K562 (cell line): ENCODE data around the gene SLC35A4. TPM values are rescaled to one million over a fixed set of nuclear protein-coding genes. Genes with fewer than 3 reads are reported as not detected.

Experiments used
- ATF1 ChIP-seq, 2 experiments: fragments of 450-650 bp in 1 of 2; IDR thresholded peaks; 2 replicates each; pipeline ENCODE4 v1.6.1; 2016; ENCODE audit warnings: missing compliant biosample characterization in 1 of 2, missing genetic modification characterization in 1 of 2
- CBFB ChIP-seq: sonication (generic); formaldehyde crosslinking; IDR thresholded peaks from 2 replicates; pipeline ENCODE4 v1.4.0; 2020; ENCODE audit warnings: mild to moderate bottlenecking, missing genetic modification reagents
- HNRNPH1 ChIP-seq: fragments of 200-400 bp; formaldehyde crosslinking; optimal IDR thresholded peaks from 2 replicates; pipeline ENCODE3; 2017; ENCODE audit warnings: low read depth, mild to moderate bottlenecking, low read length, moderate library complexity
- IFI16 ChIP-seq: fragments of 250-450 bp; sonication (Bioruptor Pico); IDR thresholded peaks from 2 replicates; pipeline ENCODE4 v2.1.2; 2022; ENCODE audit warnings: mild to moderate bottlenecking, inconsistent platforms
- MEIS2 ChIP-seq: fragments of 450-650 bp; IDR thresholded peaks from 2 replicates; pipeline ENCODE4 v1.6.1; 2014; ENCODE audit warnings: mild to moderate bottlenecking; ENCODE audit not compliant: partially characterized antibody
- NR2C2 ChIP-seq, 2 experiments: fragments of 200-800 bp in 1 of 2; sonication (Bioruptor generic) in 1 of 2; sonication (generic) in 1 of 2; formaldehyde crosslinking in 1 of 2; IDR thresholded peaks; 2 replicates each; pipeline versions ENCODE4 v1.6.1 to v1.8.0; 2016 to 2022; ENCODE audit warnings: mild to moderate bottlenecking in 1 of 2, missing compliant biosample characterization in 1 of 2, missing genetic modification characterization in 1 of 2, missing genetic modification reagents in 1 of 2
- ZNF143 ChIP-seq: sonication (generic); formaldehyde crosslinking; IDR thresholded peaks from 2 replicates; pipeline ENCODE4 v1.9.0; 2022; ENCODE audit warnings: mild to moderate bottlenecking, missing genetic modification reagents
- polyA plus RNA-seq, 8 experiments: library from polyadenylated mRNA; depleted of rRNA in 4 of 8; stranded (reverse) in 5 of 8; unstranded in 3 of 8; fragments of >200 nt; fragmentation: Nextera tagmentation in 2 of 8; fragmentation: Illumina TruSeq in 1 of 8; extraction: Ambion mirVana in 2 of 8; extraction: Trizol in 1 of 8; gene quantifications; 2 replicates each; pipeline versions ENCODE4 v1.2.1 to v1.2.3, GENCODE V29; 2011 to 2014; ENCODE audit warnings: inconsistent platforms in 1 of 8, missing spikeins in 1 of 8
- total RNA-seq, 7 experiments: library from RNA; depleted of rRNA in 6 of 7; stranded (reverse); fragments of >200 nt in 6 of 7; fragmentation: Illumina TruSeq in 2 of 7; extraction: Trizol in 2 of 7; gene quantifications; 2 replicates each; pipeline versions ENCODE4 v1.2.1 to v1.2.3, GENCODE V29; 2011 to 2021; ENCODE audit warnings: low replicate concordance in 1 of 7
- TF ChIP-seq, protein P1 (sequence below): fragments of 200-600 bp; sonication (generic); IDR thresholded peaks from one replicate; pipeline ENCODE4 v1.6.1; 2012; ENCODE audit warnings: mild to moderate bottlenecking, low read depth, low read length, inconsistent platforms
- TF ChIP-seq, protein P2 (sequence below), 3 experiments: fragments of 200-800 bp in 1 of 3; sonication (Bioruptor generic) in 1 of 3; sonication (generic) in 1 of 3; formaldehyde crosslinking in 1 of 3; IDR thresholded peaks; 2 replicates each; pipeline versions ENCODE4 v1.6.1 to v1.8.0; 2016 to 2022; ENCODE audit warnings: mild to moderate bottlenecking in 2 of 3, missing compliant biosample characterization in 2 of 3, missing genetic modification characterization in 2 of 3, missing genetic modification reagents in 1 of 3

SLC35A4 gene
- total and polyA plus RNA-seq, 9 of the 15 experiments (the other 6 are each of a cell fraction or from before 2014, with no cell fraction given), result 21.8 to 171 (median 42.5) TPM

DNA sequence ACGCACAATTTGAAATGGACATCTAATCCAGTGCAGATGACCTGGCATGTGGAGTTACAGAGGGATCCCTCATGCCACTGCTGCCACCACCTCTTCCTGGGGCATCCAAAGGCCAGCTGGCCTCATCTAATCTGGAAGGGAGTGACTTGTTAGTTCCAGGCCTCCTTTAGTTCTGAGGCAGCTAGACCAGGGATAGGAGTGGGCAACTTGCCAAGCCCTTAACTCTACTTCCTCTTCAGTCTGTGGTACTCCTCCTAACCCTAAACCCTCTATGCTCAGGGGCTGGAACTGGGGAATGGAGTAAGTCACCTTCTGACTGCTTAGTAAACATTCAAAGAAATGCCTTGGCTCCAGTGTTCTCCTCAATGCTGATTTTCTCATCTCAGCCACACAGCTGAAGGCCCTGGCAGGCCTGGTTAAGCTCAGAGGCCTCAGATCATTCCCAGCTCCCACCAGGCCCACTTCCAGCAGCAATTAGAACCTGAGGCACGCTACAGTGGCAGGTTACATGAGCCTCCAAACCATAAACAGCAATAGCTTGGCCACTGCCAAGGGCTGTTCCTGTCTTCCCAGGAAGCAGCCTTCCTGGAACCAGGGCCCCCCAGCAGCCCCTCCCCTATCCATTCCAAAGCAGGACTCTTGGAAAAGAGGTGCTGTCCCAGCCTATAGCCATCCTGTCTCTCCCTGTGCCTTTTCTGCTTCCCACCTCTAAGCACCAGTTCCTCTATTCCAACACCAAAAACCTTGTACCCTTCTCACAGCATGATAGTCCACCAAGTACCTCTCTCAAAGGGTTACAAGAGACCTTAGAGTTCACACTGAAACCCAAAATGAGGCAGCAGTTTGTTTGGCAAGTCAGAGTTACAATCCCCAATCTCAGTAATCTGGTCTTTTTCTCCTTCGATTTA lies 15.1 kb upstream of the SLC35A4 start (continued):
- TF ChIP-seq, protein P1, sequence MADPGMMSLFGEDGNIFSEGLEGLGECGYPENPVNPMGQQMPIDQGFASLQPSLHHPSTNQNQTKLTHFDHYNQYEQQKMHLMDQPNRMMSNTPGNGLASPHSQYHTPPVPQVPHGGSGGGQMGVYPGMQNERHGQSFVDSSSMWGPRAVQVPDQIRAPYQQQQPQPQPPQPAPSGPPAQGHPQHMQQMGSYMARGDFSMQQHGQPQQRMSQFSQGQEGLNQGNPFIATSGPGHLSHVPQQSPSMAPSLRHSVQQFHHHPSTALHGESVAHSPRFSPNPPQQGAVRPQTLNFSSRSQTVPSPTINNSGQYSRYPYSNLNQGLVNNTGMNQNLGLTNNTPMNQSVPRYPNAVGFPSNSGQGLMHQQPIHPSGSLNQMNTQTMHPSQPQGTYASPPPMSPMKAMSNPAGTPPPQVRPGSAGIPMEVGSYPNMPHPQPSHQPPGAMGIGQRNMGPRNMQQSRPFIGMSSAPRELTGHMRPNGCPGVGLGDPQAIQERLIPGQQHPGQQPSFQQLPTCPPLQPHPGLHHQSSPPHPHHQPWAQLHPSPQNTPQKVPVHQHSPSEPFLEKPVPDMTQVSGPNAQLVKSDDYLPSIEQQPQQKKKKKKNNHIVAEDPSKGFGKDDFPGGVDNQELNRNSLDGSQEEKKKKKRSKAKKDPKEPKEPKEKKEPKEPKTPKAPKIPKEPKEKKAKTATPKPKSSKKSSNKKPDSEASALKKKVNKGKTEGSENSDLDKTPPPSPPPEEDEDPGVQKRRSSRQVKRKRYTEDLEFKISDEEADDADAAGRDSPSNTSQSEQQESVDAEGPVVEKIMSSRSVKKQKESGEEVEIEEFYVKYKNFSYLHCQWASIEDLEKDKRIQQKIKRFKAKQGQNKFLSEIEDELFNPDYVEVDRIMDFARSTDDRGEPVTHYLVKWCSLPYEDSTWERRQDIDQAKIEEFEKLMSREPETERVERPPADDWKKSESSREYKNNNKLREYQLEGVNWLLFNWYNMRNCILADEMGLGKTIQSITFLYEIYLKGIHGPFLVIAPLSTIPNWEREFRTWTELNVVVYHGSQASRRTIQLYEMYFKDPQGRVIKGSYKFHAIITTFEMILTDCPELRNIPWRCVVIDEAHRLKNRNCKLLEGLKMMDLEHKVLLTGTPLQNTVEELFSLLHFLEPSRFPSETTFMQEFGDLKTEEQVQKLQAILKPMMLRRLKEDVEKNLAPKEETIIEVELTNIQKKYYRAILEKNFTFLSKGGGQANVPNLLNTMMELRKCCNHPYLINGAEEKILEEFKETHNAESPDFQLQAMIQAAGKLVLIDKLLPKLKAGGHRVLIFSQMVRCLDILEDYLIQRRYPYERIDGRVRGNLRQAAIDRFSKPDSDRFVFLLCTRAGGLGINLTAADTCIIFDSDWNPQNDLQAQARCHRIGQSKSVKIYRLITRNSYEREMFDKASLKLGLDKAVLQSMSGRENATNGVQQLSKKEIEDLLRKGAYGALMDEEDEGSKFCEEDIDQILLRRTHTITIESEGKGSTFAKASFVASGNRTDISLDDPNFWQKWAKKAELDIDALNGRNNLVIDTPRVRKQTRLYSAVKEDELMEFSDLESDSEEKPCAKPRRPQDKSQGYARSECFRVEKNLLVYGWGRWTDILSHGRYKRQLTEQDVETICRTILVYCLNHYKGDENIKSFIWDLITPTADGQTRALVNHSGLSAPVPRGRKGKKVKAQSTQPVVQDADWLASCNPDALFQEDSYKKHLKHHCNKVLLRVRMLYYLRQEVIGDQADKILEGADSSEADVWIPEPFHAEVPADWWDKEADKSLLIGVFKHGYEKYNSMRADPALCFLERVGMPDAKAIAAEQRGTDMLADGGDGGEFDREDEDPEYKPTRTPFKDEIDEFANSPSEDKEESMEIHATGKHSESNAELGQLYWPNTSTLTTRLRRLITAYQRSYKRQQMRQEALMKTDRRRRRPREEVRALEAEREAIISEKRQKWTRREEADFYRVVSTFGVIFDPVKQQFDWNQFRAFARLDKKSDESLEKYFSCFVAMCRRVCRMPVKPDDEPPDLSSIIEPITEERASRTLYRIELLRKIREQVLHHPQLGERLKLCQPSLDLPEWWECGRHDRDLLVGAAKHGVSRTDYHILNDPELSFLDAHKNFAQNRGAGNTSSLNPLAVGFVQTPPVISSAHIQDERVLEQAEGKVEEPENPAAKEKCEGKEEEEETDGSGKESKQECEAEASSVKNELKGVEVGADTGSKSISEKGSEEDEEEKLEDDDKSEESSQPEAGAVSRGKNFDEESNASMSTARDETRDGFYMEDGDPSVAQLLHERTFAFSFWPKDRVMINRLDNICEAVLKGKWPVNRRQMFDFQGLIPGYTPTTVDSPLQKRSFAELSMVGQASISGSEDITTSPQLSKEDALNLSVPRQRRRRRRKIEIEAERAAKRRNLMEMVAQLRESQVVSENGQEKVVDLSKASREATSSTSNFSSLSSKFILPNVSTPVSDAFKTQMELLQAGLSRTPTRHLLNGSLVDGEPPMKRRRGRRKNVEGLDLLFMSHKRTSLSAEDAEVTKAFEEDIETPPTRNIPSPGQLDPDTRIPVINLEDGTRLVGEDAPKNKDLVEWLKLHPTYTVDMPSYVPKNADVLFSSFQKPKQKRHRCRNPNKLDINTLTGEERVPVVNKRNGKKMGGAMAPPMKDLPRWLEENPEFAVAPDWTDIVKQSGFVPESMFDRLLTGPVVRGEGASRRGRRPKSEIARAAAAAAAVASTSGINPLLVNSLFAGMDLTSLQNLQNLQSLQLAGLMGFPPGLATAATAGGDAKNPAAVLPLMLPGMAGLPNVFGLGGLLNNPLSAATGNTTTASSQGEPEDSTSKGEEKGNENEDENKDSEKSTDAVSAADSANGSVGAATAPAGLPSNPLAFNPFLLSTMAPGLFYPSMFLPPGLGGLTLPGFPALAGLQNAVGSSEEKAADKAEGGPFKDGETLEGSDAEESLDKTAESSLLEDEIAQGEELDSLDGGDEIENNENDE, result no peak
- no peak for TF ChIP-seq ATF1 (CRISPR knock-in tag; IDR thresholded peaks at IDR 0.05)
- no peak for TF ChIP-seq ATF1 (tag; IDR thresholded peaks at IDR 0.05)
- TF ChIP-seq CBFB (CRISPR knock-in tag), result no peak
- TF ChIP-seq, protein P2, sequence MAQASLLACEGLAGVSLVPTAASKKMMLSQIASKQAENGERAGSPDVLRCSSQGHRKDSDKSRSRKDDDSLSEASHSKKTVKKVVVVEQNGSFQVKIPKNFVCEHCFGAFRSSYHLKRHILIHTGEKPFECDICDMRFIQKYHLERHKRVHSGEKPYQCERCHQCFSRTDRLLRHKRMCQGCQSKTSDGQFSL (CRISPR knock-in tag; IDR thresholded peaks at IDR 0.05), result no peak
- TF ChIP-seq, protein P2 (tag; IDR thresholded peaks at IDR 0.05), result no peak
- TF ChIP-seq IFI16, result no peak
- no peak for TF ChIP-seq NR2C2 (CRISPR knock-in tag; IDR thresholded peaks at IDR 0.05)
- TF ChIP-seq NR2C2 (tag; IDR thresholded peaks at IDR 0.05), result no peak
- TF ChIP-seq MEIS2, result no peak
- TF ChIP-seq ZNF143 (CRISPR knock-in tag), result no peak
- no peak for TF ChIP-seq HNRNPH1
